Subcutaneous adipose tissue (tissue), 4 donors: ENCODE results near the gene MMP2. TPM values are rescaled to one million over a fixed set of nuclear protein-coding genes. Genes with fewer than 3 reads are reported as not detected.

Source experiments
- CTCF ChIP-seq: fragments of 450-650 bp; IDR thresholded peaks from one replicate; pipeline ENCODE4 v1.5.1; 2016; ENCODE audit warnings: low read depth, mild to moderate bottlenecking, control low read depth, antibody characterized with exemption, moderate library complexity
- total RNA-seq, 4 donors: library from RNA; depleted of rRNA; stranded (reverse); fragments of >200 nt; gene quantifications; one replicate each; pipeline ENCODE4 v1.1.0, GENCODE V29; 2016

MMP2 gene
- total RNA-seq, 4 donors from 2014 or later, result 277 to 874 (median 585) TPM

DNA sequence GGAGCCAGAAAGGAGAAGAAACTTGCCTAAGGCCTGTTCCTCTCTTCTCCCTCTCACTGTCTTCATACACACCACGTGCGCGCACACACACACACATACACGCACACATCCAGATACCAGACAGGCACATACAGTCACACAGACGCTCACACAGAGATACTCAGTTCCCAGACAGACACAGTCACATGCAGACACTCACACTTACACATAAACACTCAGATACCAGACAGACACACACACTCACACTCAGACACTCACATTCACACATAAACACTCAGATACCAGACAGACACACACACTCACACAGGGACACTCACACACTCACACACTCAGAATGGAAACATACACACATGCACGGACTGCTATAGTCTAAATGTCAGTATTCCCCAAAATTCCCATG lies 24.1 kb upstream of the MMP2 start:
- TF ChIP-seq CTCF, result no peak

DNA sequence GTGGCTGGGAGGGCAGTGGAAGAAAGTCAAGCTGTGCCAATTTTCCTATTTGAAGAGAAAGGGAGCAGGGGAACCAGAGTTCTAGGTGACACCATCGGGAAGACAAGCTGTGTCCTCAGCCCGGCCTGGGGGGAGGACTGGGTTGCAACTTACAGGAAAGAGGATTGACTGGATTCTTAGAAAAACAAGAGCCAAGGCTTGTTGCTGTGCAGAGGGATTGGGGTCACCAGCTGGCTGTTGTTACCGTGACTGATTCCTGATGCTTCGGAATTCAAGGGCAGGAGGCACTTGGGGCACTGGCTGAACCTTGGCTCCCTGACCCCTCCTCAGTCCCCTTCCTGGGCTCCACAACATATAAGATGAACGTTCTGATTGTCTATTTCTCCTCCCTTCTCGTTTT lies 16.8 kb upstream of the MMP2 start:
- no peak for TF ChIP-seq CTCF

GRCh38 chr16:55464375-55464774 lies 14.6 kb upstream of the MMP2 start:
- TF ChIP-seq CTCF, result no peak

GRCh38 chr16:55465077-55465896 lies 13.7 kb upstream of the MMP2 start:
- no peak for TF ChIP-seq CTCF

DNA sequence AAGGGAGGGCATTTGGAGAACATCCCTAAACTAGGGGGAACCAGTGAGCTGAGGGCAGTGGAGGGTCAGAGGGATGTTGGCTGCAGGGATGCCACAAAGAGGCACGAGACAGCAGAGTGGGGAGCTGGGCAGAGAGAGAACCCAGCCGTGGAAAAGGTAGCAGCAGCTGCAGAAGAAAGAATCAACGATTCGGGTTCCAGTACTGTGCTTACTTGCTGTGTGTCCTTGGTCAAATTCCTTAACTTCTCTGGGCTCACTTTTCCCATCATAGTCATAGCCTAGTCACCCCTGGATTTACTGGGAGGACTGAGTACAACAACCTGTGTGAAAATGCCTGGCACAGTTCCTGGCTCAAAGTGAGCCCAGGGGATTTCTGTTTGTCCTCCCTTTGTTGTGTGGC lies 12.8 kb upstream of the MMP2 start:
- TF ChIP-seq CTCF, result no peak

- no peak for TF ChIP-seq CTCF
Measured at GRCh38 chr16:55467898-55468297, 11.1 kb upstream of the MMP2 start.

- TF ChIP-seq CTCF, result no peak
Measured at GRCh38 chr16:55468352-55468990, 10.5 kb upstream of the MMP2 start.
